Gastroesophageal sphincter (tissue), 3 donors: ENCODE data around the gene SHISA9.

Experiments
- CTCF ChIP-seq, 4 experiments: fragments of 200-600 bp in 2 of 4; fragments of 450-650 bp in 2 of 4; sonication (generic) in 1 of 4; IDR thresholded peaks; one replicate each; pipeline ENCODE4 v1.5.1; 2017 to 2019; ENCODE audit warnings: antibody characterized with exemption in 4 of 4, mild to moderate bottlenecking in 2 of 4, moderate library complexity in 2 of 4
- EP300 ChIP-seq: sonication (generic); formaldehyde crosslinking; IDR thresholded peaks from one replicate; pipeline ENCODE4 v1.6.1; 2017; ENCODE audit warnings: antibody characterized with exemption, mild to moderate bottlenecking
- POLR2A ChIP-seq, 2 donors: fragments of 450-650 bp; IDR thresholded peaks; one replicate each; pipeline ENCODE4 v1.6.1; 2017; ENCODE audit warnings: antibody characterized with exemption in 2 of 2, mild to moderate bottlenecking in 2 of 2, moderate library complexity in 1 of 2
- POLR2AphosphoS5 ChIP-seq: sonication (generic); formaldehyde crosslinking; IDR thresholded peaks from one replicate; pipeline ENCODE4 v1.6.1; 2017; ENCODE audit warnings: antibody characterized with exemption

- TF ChIP-seq CTCF (IDR thresholded peaks at IDR 0.05): no peak
- TF ChIP-seq POLR2A (IDR thresholded peaks at IDR 0.05): no peak
- no peak for TF ChIP-seq EP300
- TF ChIP-seq POLR2AphosphoS5: no peak
These were observed 16.3 kb downstream of the SHISA9 start for GRCh38 chr16:12917653-12918052.
